Measurements from ENCODE around the gene DUSP28. TPM values are rescaled to one million over a fixed set of nuclear protein-coding genes. Genes with fewer than 3 reads are reported as not detected.

DUSP28 gene
- total RNA-seq, 1 experiment from 2014 or later = 10.7 TPM

DNA sequence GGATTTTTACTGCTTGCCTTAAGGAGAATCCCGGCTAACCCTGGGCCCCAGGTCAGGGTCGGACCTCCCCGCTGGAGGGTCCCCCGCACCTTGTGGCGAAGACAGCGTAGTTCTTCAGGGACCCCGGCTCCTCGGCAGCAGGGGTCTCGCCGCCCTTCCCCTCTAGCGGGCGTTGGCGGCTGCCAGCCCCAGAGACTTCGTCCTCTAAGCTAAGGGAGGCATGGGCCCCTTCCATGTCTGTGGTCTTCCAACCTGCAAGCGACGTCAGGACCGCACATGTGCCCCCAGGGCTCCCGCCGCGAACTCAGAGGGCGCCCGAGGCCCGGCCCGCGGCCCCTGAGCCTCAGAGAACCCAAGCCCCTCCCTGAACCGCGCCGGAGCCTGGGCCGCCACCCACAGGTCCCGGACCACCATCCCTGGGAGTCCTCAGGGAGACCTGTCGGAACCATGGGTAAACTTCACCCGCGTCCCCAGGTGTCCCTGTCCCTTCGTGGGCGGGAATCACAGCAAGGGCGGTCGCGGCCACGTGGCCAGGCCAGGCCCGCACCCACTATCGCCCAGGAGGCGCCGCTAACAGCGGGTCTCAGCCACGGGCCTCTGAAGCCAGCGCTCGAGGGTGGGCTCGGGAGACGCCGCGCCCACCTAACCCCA, 2.9 kb upstream of the DUSP28 start:
- in situ Hi-C loops (cut with HindIII; ENCODE audit: low pct_unique_long_range_greater_than_20kb, low sequenced_read_pairs) = no loop called here
- no TSS peak for BruUV-seq (replicated peaks)
- Histone ChIP-seq H3K9me3 (ENCODE audit: control insufficient read depth, insufficient read depth, low read depth, low read length) (no peaks in the 10 kb centered on the region), H3K27me3 (ENCODE audit: control insufficient read depth, insufficient read depth, low read length) (no peaks in the 10 kb centered on the region), H3K4me1 (ENCODE audit: control insufficient read depth, insufficient read depth, low read length) (peaks cover 32% of the 10 kb centered on the region), H3K27ac (ENCODE audit: low read length) (peak overlapping the region; percentile 61), H3K36me3 (ENCODE audit: control insufficient read depth, insufficient read depth, low read length) (peaks cover 4% of the 10 kb centered on the region), H3K4me3 (ENCODE audit: low read depth in 2 of 2, low read length in 2 of 2) (peak overlapping the region; percentile 24 to 38)
- TF ChIP-seq, protein P1, sequence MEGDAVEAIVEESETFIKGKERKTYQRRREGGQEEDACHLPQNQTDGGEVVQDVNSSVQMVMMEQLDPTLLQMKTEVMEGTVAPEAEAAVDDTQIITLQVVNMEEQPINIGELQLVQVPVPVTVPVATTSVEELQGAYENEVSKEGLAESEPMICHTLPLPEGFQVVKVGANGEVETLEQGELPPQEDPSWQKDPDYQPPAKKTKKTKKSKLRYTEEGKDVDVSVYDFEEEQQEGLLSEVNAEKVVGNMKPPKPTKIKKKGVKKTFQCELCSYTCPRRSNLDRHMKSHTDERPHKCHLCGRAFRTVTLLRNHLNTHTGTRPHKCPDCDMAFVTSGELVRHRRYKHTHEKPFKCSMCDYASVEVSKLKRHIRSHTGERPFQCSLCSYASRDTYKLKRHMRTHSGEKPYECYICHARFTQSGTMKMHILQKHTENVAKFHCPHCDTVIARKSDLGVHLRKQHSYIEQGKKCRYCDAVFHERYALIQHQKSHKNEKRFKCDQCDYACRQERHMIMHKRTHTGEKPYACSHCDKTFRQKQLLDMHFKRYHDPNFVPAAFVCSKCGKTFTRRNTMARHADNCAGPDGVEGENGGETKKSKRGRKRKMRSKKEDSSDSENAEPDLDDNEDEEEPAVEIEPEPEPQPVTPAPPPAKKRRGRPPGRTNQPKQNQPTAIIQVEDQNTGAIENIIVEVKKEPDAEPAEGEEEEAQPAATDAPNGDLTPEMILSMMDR (IDR thresholded peaks at IDR 0.05) = peak; percentile 32
- TF ChIP-seq POLR2AphosphoS5 (IDR thresholded peaks at IDR 0.05; ENCODE audit: low read depth, low read length) = no peak
- ChIA-PET CTCF (interaction anchor here (0.7 to 1.0 kb wide), 2 partner anchors 43 to 365 kb away, joined by 3 to 4 read pairs; no protein-coding TSS in a partner anchor), POLR2A (interaction anchor here (0.6 kb wide), 1 partner anchor 29 kb away, joined by 4 read pairs; the partner anchor contains the start of gene CAPN10)
- intact Hi-C loops (cut with micrococcal nuclease; ENCODE audit: unreplicated experiment) = loop anchor here (5.0 kb wide), 1 partner anchor 45 kb away; no protein-coding TSS in a partner anchor
- DNase-seq (ENCODE audit: low read depth, low spot score) (no peak), ATAC-seq (no peak)

DNA sequence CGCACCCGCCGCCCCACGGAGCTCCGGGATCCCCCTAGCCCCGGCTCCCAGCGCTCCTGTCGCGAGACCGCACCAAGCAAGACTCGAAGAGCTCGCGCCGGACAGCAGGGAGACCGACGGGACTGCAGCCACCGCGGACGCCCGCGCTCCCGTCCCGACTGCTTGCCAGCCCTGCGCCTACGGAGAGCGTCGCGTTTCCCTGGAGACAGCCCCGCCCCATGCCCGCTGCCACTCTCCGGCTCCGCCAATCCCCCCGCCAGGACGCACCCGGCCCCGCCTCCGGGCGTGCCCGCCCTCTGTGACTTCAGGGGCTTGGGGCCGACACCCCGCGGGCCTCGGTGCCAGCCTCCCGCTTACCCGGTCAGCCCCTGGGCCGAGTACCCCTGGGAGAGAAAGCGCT, 2.3 kb upstream of the DUSP28 start, which contains the start of gene ANKMY1:
TSS of gene ANKMY1 (minus strand) at position 181 of the 400 bp plus-strand sequence. CDS start 653 bp downstream, outside the sequence.
- intact Hi-C loops (cut with micrococcal nuclease; ENCODE audit: unreplicated experiment) = loop anchor here (5.0 kb wide), 1 partner anchor 46 kb away; no protein-coding TSS in a partner anchor
- DNase-seq (ENCODE audit: low read depth, low spot score) = no peak
- peaks cover 32% of the 10 kb centered on the region for H3K4me1 ChIP-seq (ENCODE audit: control insufficient read depth, insufficient read depth, low read length)
- no peaks in the 10 kb centered on the region for H3K9me3 ChIP-seq (ENCODE audit: control insufficient read depth, insufficient read depth, low read depth, low read length)
- no peaks in the 10 kb centered on the region for H3K27me3 ChIP-seq (ENCODE audit: control insufficient read depth, insufficient read depth, low read length)
- peak; percentile 73 for ATAC-seq
- peaks cover 4% of the 10 kb centered on the region for H3K36me3 ChIP-seq (ENCODE audit: control insufficient read depth, insufficient read depth, low read length)
- no TSS peak for BruUV-seq (replicated peaks)
- H3K27ac ChIP-seq (ENCODE audit: low read length) = peak within 1 kb of the TSS; percentile 91
- ChIA-PET POLR2A (interaction anchor here (0.6 kb wide), 1 partner anchor 29 kb away, joined by 4 read pairs; the partner anchor contains the start of gene CAPN10), CTCF (interaction anchor here (0.7 kb wide), 1 partner anchor 366 kb away, joined by 3 read pairs; no protein-coding TSS in a partner anchor)
- in situ Hi-C loops (cut with HindIII; ENCODE audit: low pct_unique_long_range_greater_than_20kb, low sequenced_read_pairs) = no loop called here
- peak within 1 kb of the TSS; percentile 24 to 38 for H3K4me3 ChIP-seq (ENCODE audit: low read depth in 2 of 2, low read length in 2 of 2)
- TF ChIP-seq POLR2AphosphoS5 (IDR thresholded peaks at IDR 0.05; ENCODE audit: low read depth, low read length) (no peak; the same call in 1 of the 2 replicates), SIN3A (IDR thresholded peaks at IDR 0.05; ENCODE audit: borderline replicate concordance, insufficient read depth, low read depth, low read length) (peak; percentile 98)

- DNase-seq (ENCODE audit: low read depth, low spot score) = no peak
- H3K36me3 ChIP-seq (ENCODE audit: control insufficient read depth, insufficient read depth, low read length) = peaks cover 4% of the 10 kb centered on the region
- H3K4me3 ChIP-seq (ENCODE audit: low read depth in 2 of 2, low read length in 2 of 2) = peak overlapping the region; percentile 24 to 38
- no peaks in the 10 kb centered on the region for H3K9me3 ChIP-seq (ENCODE audit: control insufficient read depth, insufficient read depth, low read depth, low read length)
- in situ Hi-C loops (cut with HindIII; ENCODE audit: low pct_unique_long_range_greater_than_20kb, low sequenced_read_pairs) (no loop called here), intact Hi-C loops (cut with micrococcal nuclease; ENCODE audit: unreplicated experiment) (loop anchor here (5.0 kb wide), 1 partner anchor 46 kb away; no protein-coding TSS in a partner anchor)
- H3K4me1 ChIP-seq (ENCODE audit: control insufficient read depth, insufficient read depth, low read length) = peaks cover 32% of the 10 kb centered on the region
- H3K27ac ChIP-seq (ENCODE audit: low read length) = peak overlapping the region; percentile 91
- no TSS peak for BruUV-seq (replicated peaks)
- no peak for ATAC-seq
- TF ChIP-seq, protein P2, sequence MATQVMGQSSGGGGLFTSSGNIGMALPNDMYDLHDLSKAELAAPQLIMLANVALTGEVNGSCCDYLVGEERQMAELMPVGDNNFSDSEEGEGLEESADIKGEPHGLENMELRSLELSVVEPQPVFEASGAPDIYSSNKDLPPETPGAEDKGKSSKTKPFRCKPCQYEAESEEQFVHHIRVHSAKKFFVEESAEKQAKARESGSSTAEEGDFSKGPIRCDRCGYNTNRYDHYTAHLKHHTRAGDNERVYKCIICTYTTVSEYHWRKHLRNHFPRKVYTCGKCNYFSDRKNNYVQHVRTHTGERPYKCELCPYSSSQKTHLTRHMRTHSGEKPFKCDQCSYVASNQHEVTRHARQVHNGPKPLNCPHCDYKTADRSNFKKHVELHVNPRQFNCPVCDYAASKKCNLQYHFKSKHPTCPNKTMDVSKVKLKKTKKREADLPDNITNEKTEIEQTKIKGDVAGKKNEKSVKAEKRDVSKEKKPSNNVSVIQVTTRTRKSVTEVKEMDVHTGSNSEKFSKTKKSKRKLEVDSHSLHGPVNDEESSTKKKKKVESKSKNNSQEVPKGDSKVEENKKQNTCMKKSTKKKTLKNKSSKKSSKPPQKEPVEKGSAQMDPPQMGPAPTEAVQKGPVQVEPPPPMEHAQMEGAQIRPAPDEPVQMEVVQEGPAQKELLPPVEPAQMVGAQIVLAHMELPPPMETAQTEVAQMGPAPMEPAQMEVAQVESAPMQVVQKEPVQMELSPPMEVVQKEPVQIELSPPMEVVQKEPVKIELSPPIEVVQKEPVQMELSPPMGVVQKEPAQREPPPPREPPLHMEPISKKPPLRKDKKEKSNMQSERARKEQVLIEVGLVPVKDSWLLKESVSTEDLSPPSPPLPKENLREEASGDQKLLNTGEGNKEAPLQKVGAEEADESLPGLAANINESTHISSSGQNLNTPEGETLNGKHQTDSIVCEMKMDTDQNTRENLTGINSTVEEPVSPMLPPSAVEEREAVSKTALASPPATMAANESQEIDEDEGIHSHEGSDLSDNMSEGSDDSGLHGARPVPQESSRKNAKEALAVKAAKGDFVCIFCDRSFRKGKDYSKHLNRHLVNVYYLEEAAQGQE (IDR thresholded peaks at IDR 0.05; ENCODE audit: insufficient read depth in 1 of 2, low read depth in 2 of 2, low read length in 1 of 2) = no peak
- TF ChIP-seq POLR2AphosphoS5 (IDR thresholded peaks at IDR 0.05; ENCODE audit: low read depth, low read length) (no peak), SIN3A (IDR thresholded peaks at IDR 0.05; ENCODE audit: borderline replicate concordance, insufficient read depth, low read depth, low read length) (no peak), TCF7L2 (IDR thresholded peaks at IDR 0.05; ENCODE audit: low read depth, low read length) (no peak)
- TF ChIP-seq, protein P1 (IDR thresholded peaks at IDR 0.05) = no peak
- POLR2A ChIA-PET = interaction anchor here (0.6 kb wide), 1 partner anchor 28 kb away, joined by 4 read pairs; the partner anchor contains the start of gene CAPN10
- CTCF ChIA-PET = interaction anchor here (0.7 kb wide), 1 partner anchor 366 kb away, joined by 3 read pairs; no protein-coding TSS in a partner anchor
- no peaks in the 10 kb centered on the region for H3K27me3 ChIP-seq (ENCODE audit: control insufficient read depth, insufficient read depth, low read length)
These were observed 1.9 kb upstream of the DUSP28 start for GRCh38 chr2:240558236-240558761.

Measured in Panc1 (cell line).